OCI-LY7 (cell line): ENCODE results near the gene MLX. TPM values are rescaled to one million over a fixed set of nuclear protein-coding genes. Genes with fewer than 3 reads are reported as not detected.
"Not testable (repeated sequence)": the region's sequence is repeated elsewhere in the genome, so short reads cannot be mapped to it uniquely, and the experiment has no call there.

Experiments used
- BruUV-seq: library from RNA; stranded (reverse); fragments of 400-500 nt; replicated peaks from 2 replicates; lab custom pipeline; 2021; lab: Mats Ljungman, UMichigan
- CTCF ChIA-PET: fragments of 300-600 bp; sonication (Branson Sonifier 250); formaldehyde crosslinking; loops from one replicate; lab custom pipeline; 2022; ENCODE audit warnings: antibody characterized with exemption; ENCODE audit not compliant: unreplicated experiment; lab: Charles Lee
- POLR2A ChIA-PET: fragments of 300-600 bp; sonication (Branson Sonifier 250); formaldehyde crosslinking; loops from one replicate; lab custom pipeline; 2022; ENCODE audit warnings: antibody characterized with exemption; lab: Charles Lee
- DNase-seq: peaks from one replicate; pipeline ENCODE4 v3.0.0-alpha.2; 2015; ENCODE audit warnings: low spot score
- H2AFZ ChIP-seq: fragments of 200-600 bp; sonication (generic), shearing (Covaris generic); 2 replicates; pipeline ENCODE4 v1.6.1; 2014; ENCODE audit warnings: mild to moderate bottlenecking, antibody characterized with exemption, low read length, moderate library complexity
- H3K27ac ChIP-seq: fragments of 200-600 bp; sonication (generic); 2 replicates; pipeline ENCODE4 v1.5.1; 2014; ENCODE audit warnings: mixed run types, low read depth, mild to moderate bottlenecking, moderate library complexity, low read length, inconsistent platforms; ENCODE audit not compliant: poor library complexity, severe bottlenecking
- H3K36me3 ChIP-seq: fragments of 200-600 bp; sonication (generic); 2 replicates; pipeline ENCODE4 v1.6.1; 2014; ENCODE audit warnings: mild to moderate bottlenecking, antibody characterized with exemption, low read length, moderate library complexity, mixed read lengths; ENCODE audit not compliant: insufficient read depth
- H3K4me1 ChIP-seq: fragments of 200-600 bp; sonication (generic); 2 replicates; pipeline ENCODE4 v1.5.1; 2014; ENCODE audit warnings: mild to moderate bottlenecking, low read length; ENCODE audit not compliant: insufficient read depth, poor library complexity, severe bottlenecking
- H3K4me2 ChIP-seq: fragments of 200-600 bp; sonication (generic); 2 replicates; pipeline ENCODE4 v1.6.1; 2014; ENCODE audit warnings: mild to moderate bottlenecking, low read length
- H3K4me3 ChIP-seq: fragments of 200-600 bp; sonication (generic); 2 replicates; pipeline ENCODE4 v1.5.1; 2014; ENCODE audit warnings: mild to moderate bottlenecking, low read depth, low read length; ENCODE audit not compliant: poor library complexity, severe bottlenecking
- H3K79me2 ChIP-seq: fragments of 200-600 bp; sonication (generic); 2 replicates; pipeline ENCODE4 v1.6.1; 2016; ENCODE audit warnings: low read depth, mild to moderate bottlenecking, low read length, moderate library complexity, mixed read lengths; ENCODE audit not compliant: insufficient read depth
- H3K9me2 ChIP-seq: fragments of 200-600 bp; sonication (generic); 2 replicates; pipeline ENCODE4 v1.6.1; 2016; ENCODE audit warnings: mild to moderate bottlenecking, low read length, mixed read lengths; ENCODE audit not compliant: insufficient read depth
- H3K9me3 ChIP-seq: fragments of 200-600 bp; sonication (generic); 2 replicates; pipeline ENCODE4 v1.6.1; 2014; ENCODE audit warnings: mild to moderate bottlenecking, mixed run types, low read length, mixed read lengths
- H4K20me1 ChIP-seq: fragments of 200-600 bp; sonication (generic); 2 replicates; pipeline ENCODE4 v1.6.1; 2014; ENCODE audit warnings: mild to moderate bottlenecking, antibody characterized with exemption, low read length, moderate library complexity, mixed read lengths; ENCODE audit not compliant: insufficient read depth
- CTCF ChIP-seq: fragments of 200-600 bp; sonication (generic); conservative IDR thresholded peaks from 2 replicates; pipeline ENCODE4 v1.5.1; 2014; ENCODE audit warnings: mild to moderate bottlenecking, antibody characterized with exemption, low read length, moderate library complexity, mixed read lengths
- EZH2phosphoT487 ChIP-seq: fragments of 200-600 bp; sonication (generic); IDR thresholded peaks from 2 replicates; pipeline ENCODE4 v1.6.1; 2018; ENCODE audit warnings: low read depth, borderline replicate concordance, mild to moderate bottlenecking, mixed run types, antibody characterized with exemption, low read length, moderate library complexity, mixed read lengths
- intact Hi-C: fragments of 100-400 bp; cut with micrococcal nuclease; formaldehyde crosslinking; loops from one replicate; pipeline ENCODE4 v1.10.0; 2022; ENCODE audit not compliant: unreplicated experiment
- total RNA-seq, 2 experiments: library from RNA; depleted of rRNA in 1 of 2; stranded (reverse); fragments of >200 nt in 1 of 2; shearing (Covaris generic) in 1 of 2; gene quantifications; 2 replicates each; pipeline ENCODE4 v1.2.3, GENCODE V29; 2014 to 2022

Gene MLX
- total RNA-seq, 2 experiments from 2014 or later, result 33.6 to 51.2 TPM

DNA sequence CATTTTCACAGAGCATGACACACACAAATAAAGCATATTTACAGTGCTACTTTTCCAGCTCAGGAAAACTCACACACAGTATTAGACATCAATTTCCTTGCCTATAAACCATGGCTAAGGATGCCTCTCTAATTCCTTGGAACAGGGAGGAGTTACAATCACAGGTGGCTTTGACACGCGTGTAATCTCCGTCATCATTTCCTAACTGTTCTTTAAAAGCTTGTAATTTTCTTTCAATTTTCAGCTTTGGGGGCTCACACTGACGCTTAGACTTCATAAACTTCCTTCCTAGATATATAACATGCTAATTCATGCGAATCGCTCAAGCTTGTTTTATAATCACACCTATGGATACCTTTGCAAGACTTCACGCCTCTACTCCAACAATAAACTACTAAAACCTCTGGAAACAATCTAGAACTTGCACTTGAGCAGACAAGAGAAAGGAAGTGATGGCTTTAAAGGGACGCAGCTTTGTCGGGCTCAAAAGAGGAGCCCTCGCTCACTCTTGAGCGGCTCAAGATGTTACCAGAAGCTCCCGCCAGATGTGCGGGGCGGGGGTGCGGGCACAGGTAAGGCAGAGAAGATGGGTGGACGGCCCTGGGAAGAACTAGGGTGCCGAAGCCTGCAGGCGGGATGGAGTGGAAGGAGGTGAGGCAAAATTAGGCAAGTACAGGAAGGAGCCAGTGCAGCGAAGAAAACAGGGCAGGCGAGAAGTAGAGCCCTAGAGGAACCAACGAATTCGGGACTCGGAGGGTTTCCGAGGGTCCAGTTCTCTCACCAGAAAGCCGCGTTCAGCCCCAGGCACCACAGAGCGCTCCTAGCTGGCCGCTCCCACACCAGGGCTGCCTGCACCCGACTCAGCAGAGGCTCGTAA, 41.6 kb downstream of the MLX start:
- peak overlapping the region; percentile 80 for H3K4me2 ChIP-seq
- no peak for TF ChIP-seq CTCF
- no peak for TF ChIP-seq EZH2phosphoT487
- H3K9me2 ChIP-seq, result no peaks in the 10 kb centered on the region
- peak overlapping the region; percentile 74 for H3K27ac ChIP-seq
- no TSS peak for BruUV-seq
- intact Hi-C loops, result loop anchor here (1.0 to 2.0 kb wide), 2 partner anchors 30 to 70 kb away; no protein-coding TSS in a partner anchor
- H2AFZ ChIP-seq, result peak overlapping the region; percentile 18; the same call in 1 of the 2 replicates
- POLR2A ChIA-PET, result interaction anchor here (0.8 to 2.0 kb wide), 17 partner anchors 9 to 166 kb away, joined by 3 to 8 read pairs (median 4); partner anchors contain the start of genes PLEKHH3, PSMC3IP and TUBG2
- CTCF ChIA-PET, result interaction anchor here (1.7 to 2.3 kb wide), 2 partner anchors 9 to 30 kb away, joined by 4 to 11 read pairs; partner anchors contain the start of gene PSMC3IP
- H3K9me3 ChIP-seq, result no peaks in the 10 kb centered on the region
- H3K79me2 ChIP-seq, result peaks cover 70% of the 10 kb centered on the region
- H4K20me1 ChIP-seq, result no peaks in the 10 kb centered on the region; the same call in 1 of the 2 replicates
- H3K4me3 ChIP-seq, result peak overlapping the region; percentile 88
- H3K4me1 ChIP-seq, result peaks cover 38% of the 10 kb centered on the region
- peaks cover 20% of the 10 kb centered on the region for H3K36me3 ChIP-seq
- peak; percentile 55 for DNase-seq

GRCh38 chr17:42609182-42609813, 42.4 kb downstream of the MLX start, which contains the start of the genes RETREG3 and TUBG1:
RETREG3 (minus strand) TSS chr17:42609374; CDS start chr17:42609324, 50 bp downstream.
TUBG1 (plus strand) TSS chr17:42609683; CDS start chr17:42609738, 55 bp downstream.
- Histone ChIP-seq H2AFZ (peak within 1 kb of the TSS; percentile 70; the same call in 1 of the 2 replicates), H3K9me2 (no peaks in the 10 kb centered on the region), H3K9me3 (no peaks in the 10 kb centered on the region), H3K4me1 (peaks cover 31% of the 10 kb centered on the region), H4K20me1 (no peaks in the 10 kb centered on the region; the same call in 1 of the 2 replicates), H3K4me3 (peak within 1 kb of the TSS; percentile 88), H3K79me2 (peaks cover 62% of the 10 kb centered on the region), H3K27ac (peak within 1 kb of the TSS; percentile 74), H3K4me2 (peak within 1 kb of the TSS; percentile 88), H3K36me3 (peaks cover 27% of the 10 kb centered on the region)
- TF ChIP-seq CTCF (no peak), EZH2phosphoT487 (no peak)
- CTCF ChIA-PET, result interaction anchor here (1.7 to 2.3 kb wide), 2 partner anchors 10 to 31 kb away, joined by 4 to 11 read pairs; partner anchors contain the start of gene PSMC3IP
- POLR2A ChIA-PET, result interaction anchor here (0.8 to 1.7 kb wide), 12 partner anchors 8 to 165 kb away, joined by 3 to 8 read pairs (median 3); partner anchors contain the start of genes PLEKHH3, PSMC3IP and TUBG2
- BruUV-seq, result no TSS peak
- peak; percentile 99 for DNase-seq
- intact Hi-C loops, result loop anchor here (2.0 kb wide), 1 partner anchor 70 kb away; no protein-coding TSS in a partner anchor

- H3K9me3 ChIP-seq, H3K9me2 ChIP-seq, DNase-seq, H4K20me1 ChIP-seq: not testable (repeated sequence)
- peaks cover 54% of the 10 kb centered on the region for H3K79me2 ChIP-seq
- H3K36me3 ChIP-seq, result peaks cover 34% of the 10 kb centered on the region
- POLR2A ChIA-PET, result interaction anchor here (0.8 to 1.5 kb wide), 7 partner anchors 8 to 71 kb away, joined by 3 to 7 read pairs (median 3); partner anchors contain the start of genes PSMC3IP and TUBG2
- intact Hi-C loops, result loop anchor here (2.0 kb wide), 1 partner anchor 69 kb away; no protein-coding TSS in a partner anchor
- H3K4me3 ChIP-seq, result peak overlapping the region; percentile 88
- H3K27ac ChIP-seq, result peak overlapping the region; percentile 61
- peak overlapping the region; percentile 70; the same call in 1 of the 2 replicates for H2AFZ ChIP-seq
- peak overlapping the region; percentile 88 for H3K4me2 ChIP-seq
- H3K4me1 ChIP-seq, result peaks cover 23% of the 10 kb centered on the region
- CTCF ChIA-PET, result interaction anchor here (2.3 kb wide), 1 partner anchor 32 kb away, joined by 11 read pairs; the partner anchor contains the start of gene PSMC3IP
- TSS peak; percentile 69 for BruUV-seq
These were observed 43.2 kb downstream of the MLX start for GRCh38 chr17:42609814-42610801.
